PC-9 (cell line): ENCODE data around the gene ADAMTS20. TPM values are rescaled to one million over a fixed set of nuclear protein-coding genes. Genes with fewer than 3 reads are reported as not detected.

Source experiments
- BruUV-seq: library from RNA; stranded (reverse); fragments of 400-500 nt; replicated peaks from 2 replicates; lab custom pipeline; 2021; lab: Mats Ljungman, UMichigan
- CTCF ChIA-PET: fragments of 300-600 bp; sonication (Branson Sonifier 250); formaldehyde crosslinking; loops from one replicate; lab custom pipeline; 2022; ENCODE audit warnings: antibody characterized with exemption; lab: Charles Lee
- POLR2A ChIA-PET: fragments of 300-600 bp; sonication (Branson Sonifier 250); formaldehyde crosslinking; loops from one replicate; lab custom pipeline; 2022; ENCODE audit warnings: antibody characterized with exemption; ENCODE audit not compliant: unreplicated experiment; lab: Charles Lee
- DNase-seq, 2 experiments: peaks; one replicate each; pipeline versions ENCODE4 v3.0.0 to v3.0.0-alpha.2; 2015 to 2022; ENCODE audit warnings: mixed read lengths in 1 of 2
- H2AFZ ChIP-seq: fragments of 200-600 bp; sonication (generic); 2 replicates; pipeline ENCODE4 v1.8.1; 2017; ENCODE audit warnings: antibody characterized with exemption
- H3F3A ChIP-seq: fragments of 200-600 bp; sonication (generic); 2 replicates; pipeline ENCODE4 v1.8.1; 2017; ENCODE audit warnings: antibody characterized with exemption, mild to moderate bottlenecking, low read depth; ENCODE audit not compliant: insufficient read depth
- H3K27ac ChIP-seq: fragments of 200-600 bp; sonication (generic); 2 replicates; pipeline ENCODE4 v1.6.1; 2016; ENCODE audit warnings: mixed run types
- H3K27me3 ChIP-seq: fragments of 200-600 bp; sonication (generic); 2 replicates; pipeline ENCODE4 v1.6.1; 2016; ENCODE audit warnings: low read depth, mixed run types; ENCODE audit not compliant: insufficient read depth
- H3K36me3 ChIP-seq: fragments of 200-600 bp; sonication (generic); 2 replicates; pipeline ENCODE4 v1.6.1; 2016; ENCODE audit warnings: low read depth, mixed run types
- H3K4me1 ChIP-seq: fragments of 200-600 bp; sonication (generic); replicated peaks from 2 replicates; pipeline ENCODE4 v1.6.1; 2016; ENCODE audit warnings: mixed run types; ENCODE audit not compliant: insufficient read depth
- H3K4me2 ChIP-seq: fragments of 200-600 bp; sonication (generic); 2 replicates; pipeline ENCODE4 v1.6.1; 2017; ENCODE audit warnings: mixed run types
- H3K4me3 ChIP-seq: fragments of 200-600 bp; sonication (generic); 2 replicates; pipeline ENCODE4 v1.6.1; 2016; ENCODE audit warnings: mixed run types
- H3K79me2 ChIP-seq: fragments of 200-600 bp; sonication (generic); 2 replicates; pipeline ENCODE4 v1.6.1; 2017; ENCODE audit warnings: low read depth, mixed run types
- H3K9me2 ChIP-seq: fragments of 200-600 bp; sonication (generic); 2 replicates; pipeline ENCODE4 v1.8.1; 2017; ENCODE audit warnings: mild to moderate bottlenecking; ENCODE audit not compliant: insufficient read depth
- H3K9me3 ChIP-seq: fragments of 200-600 bp; sonication (generic); 2 replicates; pipeline ENCODE4 v1.8.1; 2016; ENCODE audit warnings: low read depth; ENCODE audit not compliant: insufficient read depth
- H4K20me1 ChIP-seq: fragments of 200-600 bp; sonication (generic); 2 replicates; pipeline ENCODE4 v1.8.1; 2017; ENCODE audit not compliant: insufficient read depth
- CTCF ChIP-seq: fragments of 200-600 bp; sonication (generic); conservative IDR thresholded peaks from 2 replicates; pipeline ENCODE4 v1.6.1; 2017; ENCODE audit warnings: mixed run types, antibody characterized with exemption, mild to moderate bottlenecking, moderate library complexity
- EZH2 ChIP-seq: fragments of 200-600 bp; sonication (generic); IDR thresholded peaks from 2 replicates; pipeline ENCODE4 v1.8.0; 2017; ENCODE audit warnings: antibody characterized with exemption, low read depth
- intact Hi-C: fragments of 100-400 bp; cut with micrococcal nuclease; formaldehyde crosslinking; loops from one replicate; pipeline ENCODE4 v1.10.0; 2022; ENCODE audit not compliant: unreplicated experiment
- total RNA-seq: library from RNA; stranded (reverse); gene quantifications from 2 replicates; pipeline ENCODE4 v1.2.3, GENCODE V29; 2021

The ADAMTS20 gene
- total RNA-seq, 1 experiment from 2014 or later: 1.0 TPM

GRCh38 chr12:43309959-43310358 is 242.0 kb downstream of the ADAMTS20 start:
- DNase-seq: no peak
- H4K20me1 ChIP-seq: no peaks in the 10 kb centered on the region
- no peak overlapping the region for H3K4me2 ChIP-seq
- H3K9me3 ChIP-seq: no peaks in the 10 kb centered on the region; the same call in 1 of the 2 replicates
- no peaks in the 10 kb centered on the region for H3K79me2 ChIP-seq
- H3K4me1 ChIP-seq: peaks cover 8% of the 10 kb centered on the region; the same call in 1 of the 2 replicates
- ChIA-PET CTCF (no interaction called here), POLR2A (no interaction called here)
- H3K9me2 ChIP-seq: no peaks in the 10 kb centered on the region
- no peak overlapping the region for H2AFZ ChIP-seq
- no TSS peak for BruUV-seq
- H3K27ac ChIP-seq: no peak overlapping the region
- no peak overlapping the region for H3K4me3 ChIP-seq
- intact Hi-C loops: no loop called here
- H3K36me3 ChIP-seq: no peaks in the 10 kb centered on the region
- TF ChIP-seq EZH2 (no peak), CTCF (no peak)
- peaks cover 8% of the 10 kb centered on the region; the same call in 1 of the 2 replicates for H3F3A ChIP-seq
- H3K27me3 ChIP-seq: no peaks in the 10 kb centered on the region

GRCh38 chr12:43308776-43309175 is 243.2 kb downstream of the ADAMTS20 start:
- H3F3A ChIP-seq: peaks cover 8% of the 10 kb centered on the region; the same call in 1 of the 2 replicates
- CTCF ChIA-PET: no interaction called here
- intact Hi-C loops: no loop called here

GRCh38 chr12:43307126-43307525 is 244.9 kb downstream of the ADAMTS20 start:
- Histone ChIP-seq H3K36me3 (no peaks in the 10 kb centered on the region), H3K4me2 (no peak overlapping the region), H3F3A (peaks cover 8% of the 10 kb centered on the region; the same call in 1 of the 2 replicates), H3K9me2 (no peaks in the 10 kb centered on the region), H3K9me3 (no peaks in the 10 kb centered on the region; the same call in 1 of the 2 replicates), H3K4me1 (peaks cover 8% of the 10 kb centered on the region; the same call in 1 of the 2 replicates), H4K20me1 (no peaks in the 10 kb centered on the region), H2AFZ (no peak overlapping the region), H3K4me3 (no peak overlapping the region), H3K27me3 (no peaks in the 10 kb centered on the region), H3K27ac (no peak overlapping the region), H3K79me2 (no peaks in the 10 kb centered on the region)
- CTCF ChIA-PET: no interaction called here
- no TSS peak for BruUV-seq
- DNase-seq: no peak
- intact Hi-C loops: no loop called here
- TF ChIP-seq CTCF (no peak), EZH2 (no peak)
- POLR2A ChIA-PET: no interaction called here

More at GRCh38 chr12:43308776-43309175, 243.2 kb downstream of the ADAMTS20 start:
- no TSS peak for BruUV-seq
- DNase-seq: no peak
- TF ChIP-seq EZH2 (no peak), CTCF (no peak)
- no peaks in the 10 kb centered on the region; the same call in 1 of the 2 replicates for H3K9me3 ChIP-seq
- no peak overlapping the region for H3K4me3 ChIP-seq
- H3K4me2 ChIP-seq: no peak overlapping the region
- H4K20me1 ChIP-seq: no peaks in the 10 kb centered on the region
- no peaks in the 10 kb centered on the region for H3K36me3 ChIP-seq
- POLR2A ChIA-PET: no interaction called here
- H2AFZ ChIP-seq: no peak overlapping the region
- H3K4me1 ChIP-seq: peaks cover 8% of the 10 kb centered on the region; the same call in 1 of the 2 replicates
- H3K9me2 ChIP-seq: no peaks in the 10 kb centered on the region
- H3K27me3 ChIP-seq: no peaks in the 10 kb centered on the region
- H3K79me2 ChIP-seq: no peaks in the 10 kb centered on the region
- no peak overlapping the region for H3K27ac ChIP-seq
